ENCODE measurements around the gene RIC8B. TPM values are rescaled to one million over a fixed set of nuclear protein-coding genes. Genes with fewer than 3 reads are reported as not detected.
A peak's percentile ranks its signal among the peaks of the same experiment; 100 is the strongest.

RIC8B gene
- total and polyA plus RNA-seq, 2 donors: 5.8 to 10.2 TPM

- H3K4me3 ChIP-seq (ENCODE audit: low read length in 2 of 2): no peak overlapping the region
- no peak overlapping the region for H3K27ac ChIP-seq (ENCODE audit: low read depth in 1 of 2, low read length in 1 of 2)
- DNase-seq (ENCODE audit: low read depth in 6 of 9, low spot score in 9 of 9): no peak
- H3K36me3 ChIP-seq (ENCODE audit: control insufficient read depth in 2 of 2, insufficient read depth in 2 of 2, low read length in 1 of 2): peaks cover 11 to 27% of the 10 kb centered on the region in 2 donors
- WGBS: 98% methylated on average over 1 of the region's 1 CpG
- H3K9me3 ChIP-seq (ENCODE audit: control insufficient read depth in 2 of 2, insufficient read depth in 1 of 2, low read length in 1 of 2): no peaks in the 10 kb centered on the region
- no peaks in the 10 kb centered on the region for H3K27me3 ChIP-seq (ENCODE audit: control insufficient read depth in 2 of 2, insufficient read depth in 1 of 2, low read length in 1 of 2)
- no peaks in the 10 kb centered on the region for H3K4me1 ChIP-seq (ENCODE audit: control insufficient read depth in 2 of 2, insufficient read depth in 2 of 2, low read length in 2 of 2)
These were observed 8.1 kb downstream of the RIC8B start for GRCh38 chr12:106782619-106783018.

GRCh38 chr12:106783515-106783914 is 9.0 kb downstream of the RIC8B start:
- over 99% methylated on average over 5 of the region's 5 CpGs for WGBS
- no peak overlapping the region for H3K27ac ChIP-seq (ENCODE audit: low read depth in 1 of 2, low read length in 1 of 2)

GRCh38 chr12:106790020-106790419 is 15.5 kb downstream of the RIC8B start:
- Histone ChIP-seq H3K4me3 (ENCODE audit: low read length in 2 of 2) (no peak overlapping the region), H3K36me3 (ENCODE audit: control insufficient read depth in 2 of 2, insufficient read depth in 2 of 2, low read length in 1 of 2) (peaks cover 19 to 20% of the 10 kb centered on the region in 2 donors), H3K27me3 (ENCODE audit: control insufficient read depth in 2 of 2, insufficient read depth in 1 of 2, low read length in 1 of 2) (no peaks in the 10 kb centered on the region), H3K27ac (ENCODE audit: low read depth in 1 of 2, low read length in 1 of 2) (no peak overlapping the region), H3K9me3 (ENCODE audit: control insufficient read depth in 2 of 2, insufficient read depth in 1 of 2, low read length in 1 of 2) (no peaks in the 10 kb centered on the region), H3K4me1 (ENCODE audit: control insufficient read depth in 2 of 2, insufficient read depth in 2 of 2, low read length in 2 of 2) (peaks cover 0 to 2% of the 10 kb centered on the region in 2 donors)
- WGBS: 98% methylated on average over 2 of the region's 2 CpGs
- DNase-seq (ENCODE audit: low read depth in 6 of 9, low spot score in 9 of 9): peak in 1 of 9 donors; percentile 22

More at GRCh38 chr12:106783515-106783914, 9.0 kb downstream of the RIC8B start:
- DNase-seq (ENCODE audit: low read depth in 6 of 9, low spot score in 9 of 9): no peak
- Histone ChIP-seq H3K4me1 (ENCODE audit: control insufficient read depth in 2 of 2, insufficient read depth in 2 of 2, low read length in 2 of 2) (peaks cover 0 to 1% of the 10 kb centered on the region in 2 donors), H3K9me3 (ENCODE audit: control insufficient read depth in 2 of 2, insufficient read depth in 1 of 2, low read length in 1 of 2) (no peaks in the 10 kb centered on the region), H3K4me3 (ENCODE audit: low read length in 2 of 2) (no peak overlapping the region), H3K27me3 (ENCODE audit: control insufficient read depth in 2 of 2, insufficient read depth in 1 of 2, low read length in 1 of 2) (no peaks in the 10 kb centered on the region), H3K36me3 (ENCODE audit: control insufficient read depth in 2 of 2, insufficient read depth in 2 of 2, low read length in 1 of 2) (peaks cover 17 to 26% of the 10 kb centered on the region in 2 donors)

GRCh38 chr12:106791531-106791930 is 17.0 kb downstream of the RIC8B start:
- no peak overlapping the region for H3K4me3 ChIP-seq (ENCODE audit: low read length in 2 of 2)
- H3K27ac ChIP-seq (ENCODE audit: low read depth in 1 of 2, low read length in 1 of 2): no peak overlapping the region
- DNase-seq (ENCODE audit: low read depth in 6 of 9, low spot score in 9 of 9): no peak
- H3K4me1 ChIP-seq (ENCODE audit: control insufficient read depth in 2 of 2, insufficient read depth in 2 of 2, low read length in 2 of 2): peaks cover 0 to 2% of the 10 kb centered on the region in 2 donors
- H3K9me3 ChIP-seq (ENCODE audit: control insufficient read depth in 2 of 2, insufficient read depth in 1 of 2, low read length in 1 of 2): no peaks in the 10 kb centered on the region
- no peaks in the 10 kb centered on the region for H3K27me3 ChIP-seq (ENCODE audit: control insufficient read depth in 2 of 2, insufficient read depth in 1 of 2, low read length in 1 of 2)
- H3K36me3 ChIP-seq (ENCODE audit: control insufficient read depth in 2 of 2, insufficient read depth in 2 of 2, low read length in 1 of 2): peaks cover 12 to 14% of the 10 kb centered on the region in 2 donors

GRCh38 chr12:106794369-106794768 is 19.9 kb downstream of the RIC8B start:
- 89% methylated on average over 1 of the region's 1 CpG for WGBS
- H3K4me3 ChIP-seq (ENCODE audit: low read length in 2 of 2): no peak overlapping the region
- no peak for DNase-seq (ENCODE audit: low read depth in 6 of 9, low spot score in 9 of 9)
- no peaks in the 10 kb centered on the region for H3K9me3 ChIP-seq (ENCODE audit: control insufficient read depth in 2 of 2, insufficient read depth in 1 of 2, low read length in 1 of 2)
- H3K27me3 ChIP-seq (ENCODE audit: control insufficient read depth in 2 of 2, insufficient read depth in 1 of 2, low read length in 1 of 2): no peaks in the 10 kb centered on the region
- H3K27ac ChIP-seq (ENCODE audit: low read depth in 1 of 2, low read length in 1 of 2): no peak overlapping the region
- peaks cover 5 to 14% of the 10 kb centered on the region in 2 donors for H3K36me3 ChIP-seq (ENCODE audit: control insufficient read depth in 2 of 2, insufficient read depth in 2 of 2, low read length in 1 of 2)
- no peaks in the 10 kb centered on the region for H3K4me1 ChIP-seq (ENCODE audit: control insufficient read depth in 2 of 2, insufficient read depth in 2 of 2, low read length in 2 of 2)

GRCh38 chr12:106801167-106801708 is 26.8 kb downstream of the RIC8B start:
- 53% methylated on average over 1 of the region's 1 CpG for WGBS
- no peak for DNase-seq (ENCODE audit: low read depth in 6 of 9, low spot score in 9 of 9)
- H3K4me3 ChIP-seq (ENCODE audit: low read length in 2 of 2): no peak overlapping the region
- H3K27ac ChIP-seq (ENCODE audit: low read depth in 1 of 2, low read length in 1 of 2): no peak overlapping the region
- H3K36me3 ChIP-seq (ENCODE audit: control insufficient read depth in 2 of 2, insufficient read depth in 2 of 2, low read length in 1 of 2): peaks cover 4 to 16% of the 10 kb centered on the region in 2 donors
- no peaks in the 10 kb centered on the region for H3K4me1 ChIP-seq (ENCODE audit: control insufficient read depth in 2 of 2, insufficient read depth in 2 of 2, low read length in 2 of 2)
- H3K27me3 ChIP-seq (ENCODE audit: control insufficient read depth in 2 of 2, insufficient read depth in 1 of 2, low read length in 1 of 2): no peaks in the 10 kb centered on the region
- H3K9me3 ChIP-seq (ENCODE audit: control insufficient read depth in 2 of 2, insufficient read depth in 1 of 2, low read length in 1 of 2): no peaks in the 10 kb centered on the region

- DNase-seq (ENCODE audit: low read depth in 6 of 9, low spot score in 9 of 9): no peak
- peaks cover 4 to 18% of the 10 kb centered on the region in 2 donors for H3K36me3 ChIP-seq (ENCODE audit: control insufficient read depth in 2 of 2, insufficient read depth in 2 of 2, low read length in 1 of 2)
- no peaks in the 10 kb centered on the region for H3K27me3 ChIP-seq (ENCODE audit: control insufficient read depth in 2 of 2, insufficient read depth in 1 of 2, low read length in 1 of 2)
- H3K9me3 ChIP-seq (ENCODE audit: control insufficient read depth in 2 of 2, insufficient read depth in 1 of 2, low read length in 1 of 2): no peaks in the 10 kb centered on the region
- H3K4me3 ChIP-seq (ENCODE audit: low read length in 2 of 2): no peak overlapping the region
- 98% methylated on average over 4 of the region's 4 CpGs for WGBS
- no peak overlapping the region for H3K27ac ChIP-seq (ENCODE audit: low read depth in 1 of 2, low read length in 1 of 2)
- H3K4me1 ChIP-seq (ENCODE audit: control insufficient read depth in 2 of 2, insufficient read depth in 2 of 2, low read length in 2 of 2): no peaks in the 10 kb centered on the region
These were observed 27.5 kb downstream of the RIC8B start for GRCh38 chr12:106801830-106802533.

- DNase-seq (ENCODE audit: low read depth in 6 of 9, low spot score in 9 of 9): no peak
- Histone ChIP-seq H3K4me1 (ENCODE audit: control insufficient read depth in 2 of 2, insufficient read depth in 2 of 2, low read length in 2 of 2) (no peaks in the 10 kb centered on the region), H3K27me3 (ENCODE audit: control insufficient read depth in 2 of 2, insufficient read depth in 1 of 2, low read length in 1 of 2) (no peaks in the 10 kb centered on the region), H3K9me3 (ENCODE audit: control insufficient read depth in 2 of 2, insufficient read depth in 1 of 2, low read length in 1 of 2) (no peaks in the 10 kb centered on the region), H3K4me3 (ENCODE audit: low read length in 2 of 2) (no peak overlapping the region), H3K27ac (ENCODE audit: low read depth in 1 of 2, low read length in 1 of 2) (no peak overlapping the region), H3K36me3 (ENCODE audit: control insufficient read depth in 2 of 2, insufficient read depth in 2 of 2, low read length in 1 of 2) (peaks cover 4 to 21% of the 10 kb centered on the region in 2 donors)
- 89% methylated on average over 3 of the region's 3 CpGs for WGBS
These were observed 30.2 kb downstream of the RIC8B start for GRCh38 chr12:106804668-106805067.

GRCh38 chr12:106814714-106815113 is 40.2 kb downstream of the RIC8B start:
- WGBS: 99% methylated on average over 6 of the region's 6 CpGs
- H3K27ac ChIP-seq (ENCODE audit: low read depth in 1 of 2, low read length in 1 of 2): no peak overlapping the region
- peaks cover 5 to 11% of the 10 kb centered on the region in 2 donors for H3K36me3 ChIP-seq (ENCODE audit: control insufficient read depth in 2 of 2, insufficient read depth in 2 of 2, low read length in 1 of 2)
- DNase-seq (ENCODE audit: low read depth in 6 of 9, low spot score in 9 of 9): no peak
- no peaks in the 10 kb centered on the region for H3K4me1 ChIP-seq (ENCODE audit: control insufficient read depth in 2 of 2, insufficient read depth in 2 of 2, low read length in 2 of 2)
- no peak overlapping the region for H3K4me3 ChIP-seq (ENCODE audit: low read length in 2 of 2)
- H3K9me3 ChIP-seq (ENCODE audit: control insufficient read depth in 2 of 2, insufficient read depth in 1 of 2, low read length in 1 of 2): no peaks in the 10 kb centered on the region
- no peaks in the 10 kb centered on the region for H3K27me3 ChIP-seq (ENCODE audit: control insufficient read depth in 2 of 2, insufficient read depth in 1 of 2, low read length in 1 of 2)

Data from thymus (tissue), 11 donors.